Natural killer cell (primary cell): ENCODE results near the gene FBN1. TPM values are rescaled to one million over a fixed set of nuclear protein-coding genes. Genes with fewer than 3 reads are reported as not detected.

ENCODE experiments used
- ATAC-seq, 3 donors: fragments of 150-1000 bp in 2 of 3; fragments of 200-7000 bp in 1 of 3; cut with Tn5 transposase; 1 replicate in 1 of 3; 2 replicates in 2 of 3; pipeline ENCODE4 v1.10.0; 2021; ENCODE audit warnings: mild to moderate bottlenecking in 2 of 3, moderate library complexity in 2 of 3
- DNase-seq, 2 donors: peaks; one replicate each; pipeline versions ENCODE4 v3.0.0 to v3.0.0-alpha.2; 2013 to 2021; ENCODE audit warnings: mixed read lengths in 1 of 2
- H3K27ac ChIP-seq: one replicate; pipeline ENCODE4 v1.5.1; 2013; ENCODE audit warnings: mild to moderate bottlenecking, low read length
- H3K27me3 ChIP-seq: one replicate; pipeline ENCODE4 v1.6.1; 2013; ENCODE audit warnings: low read length; ENCODE audit not compliant: control insufficient read depth, insufficient read depth
- H3K36me3 ChIP-seq: one replicate; pipeline ENCODE4 v1.6.1; 2013; ENCODE audit warnings: low read length; ENCODE audit not compliant: control insufficient read depth, insufficient read depth
- H3K4me1 ChIP-seq: one replicate; pipeline ENCODE4 v1.6.1; 2013; ENCODE audit warnings: low read length; ENCODE audit not compliant: control insufficient read depth, insufficient read depth
- H3K4me3 ChIP-seq: one replicate; pipeline ENCODE4 v1.5.1; 2013; ENCODE audit warnings: low read length
- H3K9me3 ChIP-seq: one replicate; pipeline ENCODE4 v1.6.1; 2013; ENCODE audit warnings: low read length; ENCODE audit not compliant: control insufficient read depth, insufficient read depth
- H3K27ac Mint-ChIP-seq, 2 donors: one replicate each; pipeline ENCODE4 v1.8.0; 2022; ENCODE audit warnings: mild to moderate bottlenecking in 2 of 2, mixed read lengths in 2 of 2, moderate library complexity in 1 of 2
- H3K27me3 Mint-ChIP-seq, 2 donors: one replicate each; pipeline ENCODE4 v1.8.0; 2022; ENCODE audit warnings: low read depth in 2 of 2, mixed read lengths in 2 of 2
- H3K36me3 Mint-ChIP-seq: one replicate; pipeline ENCODE4 v1.8.0; 2022; ENCODE audit warnings: mixed read lengths
- H3K4me1 Mint-ChIP-seq, 2 donors: one replicate each; pipeline ENCODE4 v1.8.0; 2022; ENCODE audit warnings: mixed read lengths in 2 of 2
- H3K4me3 Mint-ChIP-seq: one replicate; pipeline ENCODE4 v1.8.0; 2022; ENCODE audit warnings: mild to moderate bottlenecking, moderate library complexity, mixed read lengths
- H3K9me3 Mint-ChIP-seq, 2 donors: one replicate each; pipeline ENCODE4 v1.8.0; 2022; ENCODE audit warnings: mixed read lengths in 2 of 2
- WGBS: methylation state at CpG from one replicate; pipeline ENCODE4 v1.1.7; 2013; ENCODE audit warnings: missing lambda C conversion rate; ENCODE audit not compliant: insufficient coverage; 5-methylcytosine and 5-hydroxymethylcytosine counted together
- intact Hi-C: fragments of 100-400 bp; cut with micrococcal nuclease; formaldehyde crosslinking; loops from one replicate; pipeline ENCODE4 v1.14.2; 2022
- total RNA-seq, 4 donors: library from RNA; stranded (reverse); fragments of 120-200 nt in 1 of 4; gene quantifications; one replicate each; pipeline versions ENCODE4 v1.2.3 to v1.2.4, GENCODE V29; 2013 to 2022
- TF ChIP-seq, protein P1 (sequence below): fragments of 200-600 bp; IDR thresholded peaks from one replicate; pipeline ENCODE4 v1.8.0; 2022; ENCODE audit warnings: antibody characterized with exemption

The FBN1 gene
- total RNA-seq, 3 donors from 2014 or later (not counting 1 experiment from before 2014, with no cell fraction given): 0.33 to 0.54 (median 0.33) TPM

- H3K9me3 ChIP-seq: no peaks in the 10 kb centered on the region
- Mint-ChIP-seq H3K9me3 (no peaks in the 10 kb centered on the region), H3K27me3 (peaks cover 13 to 21% of the 10 kb centered on the region in 2 donors), H3K4me1 (no peaks in the 10 kb centered on the region), H3K27ac (no peak overlapping the region), H3K4me3 (no peak overlapping the region), H3K36me3 (no peaks in the 10 kb centered on the region)
- 95% methylated on average over 3 of the region's 4 CpGs for WGBS
- intact Hi-C loops: no loop called here
- no peak for DNase-seq
- H3K4me1 ChIP-seq: no peaks in the 10 kb centered on the region
- TF ChIP-seq, protein P1, sequence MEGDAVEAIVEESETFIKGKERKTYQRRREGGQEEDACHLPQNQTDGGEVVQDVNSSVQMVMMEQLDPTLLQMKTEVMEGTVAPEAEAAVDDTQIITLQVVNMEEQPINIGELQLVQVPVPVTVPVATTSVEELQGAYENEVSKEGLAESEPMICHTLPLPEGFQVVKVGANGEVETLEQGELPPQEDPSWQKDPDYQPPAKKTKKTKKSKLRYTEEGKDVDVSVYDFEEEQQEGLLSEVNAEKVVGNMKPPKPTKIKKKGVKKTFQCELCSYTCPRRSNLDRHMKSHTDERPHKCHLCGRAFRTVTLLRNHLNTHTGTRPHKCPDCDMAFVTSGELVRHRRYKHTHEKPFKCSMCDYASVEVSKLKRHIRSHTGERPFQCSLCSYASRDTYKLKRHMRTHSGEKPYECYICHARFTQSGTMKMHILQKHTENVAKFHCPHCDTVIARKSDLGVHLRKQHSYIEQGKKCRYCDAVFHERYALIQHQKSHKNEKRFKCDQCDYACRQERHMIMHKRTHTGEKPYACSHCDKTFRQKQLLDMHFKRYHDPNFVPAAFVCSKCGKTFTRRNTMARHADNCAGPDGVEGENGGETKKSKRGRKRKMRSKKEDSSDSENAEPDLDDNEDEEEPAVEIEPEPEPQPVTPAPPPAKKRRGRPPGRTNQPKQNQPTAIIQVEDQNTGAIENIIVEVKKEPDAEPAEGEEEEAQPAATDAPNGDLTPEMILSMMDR: no peak
- no peaks in the 10 kb centered on the region for H3K36me3 ChIP-seq
- H3K27me3 ChIP-seq: no peaks in the 10 kb centered on the region
- H3K27ac ChIP-seq: no peak overlapping the region
- no peak for ATAC-seq
- no peak overlapping the region for H3K4me3 ChIP-seq
Observed at GRCh38 chr15:48653216-48653615, 7.7 kb upstream of the FBN1 start.

DNA sequence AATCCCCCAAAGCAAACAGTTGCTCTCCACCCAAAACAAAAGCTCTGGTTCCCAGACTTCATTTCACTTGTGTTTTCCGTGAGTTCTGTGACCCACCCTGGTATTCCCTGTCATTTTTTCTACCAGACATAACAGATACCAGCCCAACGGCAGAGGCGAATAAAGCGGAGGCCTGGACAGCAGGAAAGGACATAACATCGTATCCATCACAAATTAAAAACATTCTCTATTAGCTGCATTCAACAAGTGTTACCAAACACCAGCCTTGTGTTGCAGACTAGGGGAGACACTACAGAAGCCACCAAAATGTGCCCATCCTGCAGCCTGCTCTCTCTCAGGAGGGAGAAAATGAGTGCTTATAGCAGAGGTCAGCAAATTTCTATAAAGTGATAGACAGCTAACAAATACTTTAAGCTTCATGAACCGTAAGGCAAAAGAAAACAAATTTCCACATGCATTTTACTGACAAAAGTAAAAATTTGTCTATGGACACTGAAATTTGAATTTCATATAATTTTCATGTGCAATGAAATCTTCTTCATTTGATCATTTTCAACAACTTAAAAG, 7.1 kb upstream of the FBN1 start:
- no peaks in the 10 kb centered on the region for H3K9me3 Mint-ChIP-seq
- 88% methylated on average over 6 of the region's 6 CpGs for WGBS
- H3K27me3 Mint-ChIP-seq: peaks cover 10 to 18% of the 10 kb centered on the region in 2 donors
- H3K36me3 Mint-ChIP-seq: no peaks in the 10 kb centered on the region
- Histone ChIP-seq H3K4me1 (no peaks in the 10 kb centered on the region), H3K27me3 (no peaks in the 10 kb centered on the region), H3K9me3 (no peaks in the 10 kb centered on the region), H3K4me3 (no peak overlapping the region), H3K27ac (no peak overlapping the region), H3K36me3 (no peaks in the 10 kb centered on the region)
- ATAC-seq (no peak), DNase-seq (no peak)
- no peaks in the 10 kb centered on the region for H3K4me1 Mint-ChIP-seq
- H3K4me3 Mint-ChIP-seq: no peak overlapping the region
- no peak overlapping the region for H3K27ac Mint-ChIP-seq
- intact Hi-C loops: no loop called here
- TF ChIP-seq, protein P1: no peak

DNA sequence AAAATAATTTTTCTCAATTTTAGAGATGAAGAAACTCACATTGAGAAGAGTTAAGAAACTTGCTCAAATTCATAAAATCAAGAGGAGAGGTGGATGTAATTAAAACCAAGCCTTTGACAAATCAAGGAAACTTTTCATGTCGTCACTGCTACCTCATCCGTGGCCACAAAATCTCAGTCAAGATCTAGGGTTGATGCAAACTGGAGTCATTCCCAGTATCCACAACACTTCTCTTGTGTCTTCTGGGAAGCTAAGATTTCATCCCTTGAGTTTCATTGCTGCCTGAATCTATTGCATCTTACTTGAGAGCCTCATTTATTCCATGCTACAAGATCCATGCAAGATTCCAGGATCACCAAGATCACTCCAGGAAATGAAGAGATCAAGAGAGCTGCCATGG, 5.4 kb upstream of the FBN1 start:
- no peak for ATAC-seq
- no peaks in the 10 kb centered on the region for H3K4me1 Mint-ChIP-seq
- WGBS: 90% methylated on average over 2 of the region's 2 CpGs
- Histone ChIP-seq H3K27ac (no peak overlapping the region), H3K27me3 (no peaks in the 10 kb centered on the region), H3K4me1 (peaks cover 4% of the 10 kb centered on the region), H3K9me3 (no peaks in the 10 kb centered on the region), H3K36me3 (no peaks in the 10 kb centered on the region), H3K4me3 (no peak overlapping the region)
- no peak overlapping the region for H3K27ac Mint-ChIP-seq
- no peak for DNase-seq
- TF ChIP-seq, protein P1: no peak
- no peaks in the 10 kb centered on the region for H3K9me3 Mint-ChIP-seq
- H3K36me3 Mint-ChIP-seq: no peaks in the 10 kb centered on the region
- peaks cover 9 to 18% of the 10 kb centered on the region in 2 donors for H3K27me3 Mint-ChIP-seq
- H3K4me3 Mint-ChIP-seq: no peak overlapping the region
- intact Hi-C loops: no loop called here

DNA sequence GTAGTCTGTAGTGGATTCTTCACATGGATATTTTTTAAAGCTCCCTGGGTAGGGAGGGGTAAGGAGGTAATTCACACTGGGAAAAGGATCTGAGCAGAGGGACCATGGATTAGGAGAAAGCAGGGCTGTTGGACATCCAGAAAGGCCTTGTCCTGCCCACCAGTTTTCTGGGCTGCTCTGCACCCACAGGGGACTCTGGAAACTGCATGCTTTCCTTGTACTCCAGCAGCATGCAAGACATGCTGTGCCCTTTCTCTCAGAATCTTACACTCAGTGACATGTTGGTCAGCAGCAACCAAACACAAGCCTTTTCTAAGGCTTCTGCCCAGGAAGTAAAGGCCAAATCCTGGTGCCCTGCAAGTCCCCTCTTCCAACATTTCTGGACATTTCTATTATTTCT, 2.5 kb upstream of the FBN1 start:
- peaks cover 22 to 28% of the 10 kb centered on the region in 2 donors for H3K27me3 Mint-ChIP-seq
- DNase-seq: no peak
- Histone ChIP-seq H3K36me3 (no peaks in the 10 kb centered on the region), H3K4me1 (peaks cover 13% of the 10 kb centered on the region), H3K9me3 (no peaks in the 10 kb centered on the region), H3K27me3 (peaks cover 10% of the 10 kb centered on the region), H3K4me3 (no peak overlapping the region), H3K27ac (no peak overlapping the region)
- H3K27ac Mint-ChIP-seq: no peak overlapping the region
- intact Hi-C loops: no loop called here
- no peaks in the 10 kb centered on the region for H3K36me3 Mint-ChIP-seq
- TF ChIP-seq, protein P1: no peak
- no peak overlapping the region for H3K4me3 Mint-ChIP-seq
- H3K4me1 Mint-ChIP-seq: no peaks in the 10 kb centered on the region
- ATAC-seq: no peak
- H3K9me3 Mint-ChIP-seq: no peaks in the 10 kb centered on the region
